Measurements from ENCODE around the gene CWF19L2.
A peak's percentile ranks its signal among the peaks of the same experiment; 100 is the strongest.
"Not testable (repeated sequence)": the region's sequence is repeated elsewhere in the genome, so short reads cannot be mapped to it uniquely, and the experiment has no call there.

CWF19L2 gene

DNA sequence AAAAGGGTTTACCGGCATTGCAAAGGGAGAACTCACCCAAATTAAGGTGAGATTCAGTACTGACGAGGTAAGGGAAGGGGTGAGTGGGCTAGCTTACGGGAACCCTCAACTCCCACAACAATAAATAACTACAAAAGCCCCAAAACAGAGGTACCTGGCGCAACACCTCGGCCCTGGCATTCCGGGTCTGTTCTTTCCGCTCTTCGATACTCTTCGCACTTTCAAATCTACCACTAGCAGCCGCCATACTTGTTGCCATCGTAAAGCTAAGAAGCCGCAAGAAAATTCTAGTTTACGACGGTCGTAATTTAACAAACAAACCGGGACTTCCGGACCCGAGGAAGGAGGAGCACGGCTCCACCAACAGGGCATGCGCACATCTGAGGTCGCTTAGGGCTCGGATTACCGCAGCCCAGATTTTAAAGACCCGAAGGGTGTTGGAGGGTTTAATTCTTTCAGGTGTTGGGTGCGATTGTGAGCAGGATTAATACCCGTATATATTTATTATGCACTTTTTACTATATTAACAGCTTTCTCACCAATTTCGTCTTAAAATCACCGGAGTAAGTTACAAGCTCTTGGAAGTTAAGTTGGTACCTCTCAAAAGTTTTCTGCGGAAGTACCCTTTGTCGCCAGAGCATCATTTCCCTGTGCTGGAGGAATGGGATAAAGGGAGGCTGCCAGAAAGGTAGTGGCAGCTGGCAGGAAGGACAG lies at the start of gene CWF19L2:
Gene CWF19L2 (minus strand): TSS at position 268 of the 714 bp plus-strand sequence. CDS start 9 bp downstream, at position 259.
- Mint-ChIP-seq H3K27me3 (no peaks in the 10 kb centered on the region), H3K36me3 (peaks cover 12% of the 10 kb centered on the region), H3K4me1 (peaks cover 30% of the 10 kb centered on the region), H3K4me3 (peak within 1 kb of the TSS; percentile 88), H3K27ac (peak within 1 kb of the TSS; percentile 89), H3K9me3 (no peaks in the 10 kb centered on the region)
- ATAC-seq, result peak; percentile 98

DNA sequence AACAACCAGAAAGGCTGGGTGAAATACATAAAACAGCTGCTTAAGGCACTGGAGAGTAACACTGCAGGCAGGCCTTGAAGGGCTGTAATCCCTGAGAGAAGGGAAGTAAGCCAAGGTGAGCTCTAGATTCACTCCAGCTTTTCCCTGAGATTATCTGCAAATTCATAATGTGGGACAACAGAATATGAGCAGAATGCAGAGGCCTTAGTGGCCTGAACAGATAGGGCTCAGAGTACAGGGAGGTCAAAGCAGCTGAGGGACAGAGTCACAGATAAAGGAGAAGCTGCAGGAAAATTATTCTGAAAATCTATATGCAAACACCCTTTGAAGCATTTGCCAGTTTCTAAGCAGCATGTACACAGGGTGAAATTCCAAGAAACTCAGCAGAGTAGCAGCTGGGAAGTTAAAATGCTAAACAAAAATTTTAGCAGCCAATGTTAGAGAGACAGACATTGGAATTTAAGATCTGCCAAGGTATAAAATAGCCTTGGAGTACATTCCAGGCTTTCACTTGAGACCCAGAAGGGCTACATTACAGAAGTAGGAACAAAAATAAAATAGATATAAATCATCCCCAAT lies 48.1 kb upstream of the CWF19L2 start:
- ATAC-seq, result no peak
- no peak overlapping the region for H3K27ac Mint-ChIP-seq
- no peaks in the 10 kb centered on the region for H3K27me3 Mint-ChIP-seq
- H3K4me1 Mint-ChIP-seq, result no peaks in the 10 kb centered on the region
- H3K9me3 Mint-ChIP-seq, result peaks cover 13% of the 10 kb centered on the region
- no peak overlapping the region for H3K4me3 Mint-ChIP-seq
- H3K36me3 Mint-ChIP-seq, result peaks cover 77% of the 10 kb centered on the region

- H3K9me3 Mint-ChIP-seq, result peaks cover 13% of the 10 kb centered on the region
- H3K4me1 Mint-ChIP-seq, result no peaks in the 10 kb centered on the region
- H3K36me3 Mint-ChIP-seq, result peaks cover 70% of the 10 kb centered on the region
- H3K27ac Mint-ChIP-seq, result no peak overlapping the region
- no peak overlapping the region for H3K4me3 Mint-ChIP-seq
- no peaks in the 10 kb centered on the region for H3K27me3 Mint-ChIP-seq
- ATAC-seq, result no peak
These were observed 47.4 kb upstream of the CWF19L2 start for GRCh38 chr11:107504981-107505380.

DNA sequence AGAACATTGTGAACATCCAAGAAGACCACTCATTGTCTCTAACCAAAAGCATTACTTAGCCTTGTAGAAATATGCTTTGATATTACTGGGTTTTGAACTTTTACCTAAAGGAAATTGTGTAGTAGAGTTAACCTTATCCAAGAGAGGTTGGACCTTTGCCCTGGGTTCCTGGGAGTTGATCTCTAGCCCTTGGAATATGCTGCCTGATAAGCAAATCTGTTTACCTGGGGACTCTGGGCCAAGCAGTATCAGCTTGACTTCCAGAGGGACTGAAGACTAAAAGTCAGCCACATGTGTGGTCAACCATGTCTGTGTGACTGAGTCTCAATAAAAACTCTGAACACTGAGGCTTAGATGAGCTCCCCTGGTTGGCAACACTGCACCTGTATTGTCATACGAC lies 44.1 kb upstream of the CWF19L2 start:
- peaks cover 62% of the 10 kb centered on the region for H3K36me3 Mint-ChIP-seq
- H3K27me3 Mint-ChIP-seq, result no peaks in the 10 kb centered on the region
- no peak overlapping the region for H3K4me3 Mint-ChIP-seq
- H3K27ac Mint-ChIP-seq, result no peak overlapping the region
- no peaks in the 10 kb centered on the region for H3K4me1 Mint-ChIP-seq
- no peak for ATAC-seq
- peaks cover 17% of the 10 kb centered on the region for H3K9me3 Mint-ChIP-seq

DNA sequence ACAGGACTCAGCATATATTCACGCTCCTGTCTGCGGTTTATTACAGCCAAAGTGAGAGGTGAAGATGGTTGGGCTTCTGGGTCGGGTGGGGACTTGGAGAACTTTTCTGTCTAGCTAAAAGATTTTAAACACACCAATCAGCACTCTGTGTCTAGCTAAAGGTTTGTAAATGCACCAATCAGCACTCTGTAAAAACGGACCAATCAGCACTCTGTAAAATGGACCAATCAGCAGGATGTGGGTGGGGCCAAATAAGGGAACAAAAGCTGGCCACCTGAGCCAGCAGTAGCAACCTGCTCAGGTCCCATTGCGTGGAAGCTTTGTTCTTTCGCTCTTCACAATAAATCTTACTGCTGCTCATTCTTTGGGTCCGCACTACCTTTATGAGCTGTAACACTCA lies 39.7 kb upstream of the CWF19L2 start:
- H3K9me3 Mint-ChIP-seq, result peaks cover 12% of the 10 kb centered on the region
- not testable (repeated sequence) for ATAC-seq, H3K27me3 Mint-ChIP-seq, H3K4me1 Mint-ChIP-seq, H3K27ac Mint-ChIP-seq, H3K4me3 Mint-ChIP-seq
- peaks cover 19% of the 10 kb centered on the region for H3K36me3 Mint-ChIP-seq

DNA sequence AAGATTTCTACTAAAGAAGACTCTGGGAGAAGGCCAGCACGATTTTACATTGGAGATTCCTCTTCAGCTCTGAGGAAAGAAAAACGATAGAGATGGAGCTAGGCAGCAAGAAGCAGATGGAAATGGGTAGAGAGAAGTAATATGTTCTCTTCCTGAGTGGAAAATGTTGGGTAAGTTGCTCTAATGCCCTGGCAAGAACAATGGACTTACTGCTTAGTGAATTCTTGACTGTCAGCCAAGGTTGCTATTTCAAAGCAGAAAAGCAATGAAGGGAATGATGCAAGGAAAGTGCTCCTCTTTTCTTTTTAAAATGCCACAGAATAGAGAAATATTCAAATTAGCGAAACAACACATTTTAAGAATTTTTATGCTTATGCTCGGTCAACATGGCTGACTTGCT lies 38.4 kb upstream of the CWF19L2 start:
- Mint-ChIP-seq H3K27ac (no peak overlapping the region), H3K36me3 (peaks cover 5% of the 10 kb centered on the region), H3K4me1 (no peaks in the 10 kb centered on the region), H3K4me3 (no peak overlapping the region), H3K9me3 (peaks cover 4% of the 10 kb centered on the region), H3K27me3 (no peaks in the 10 kb centered on the region)
- ATAC-seq, result no peak

DNA sequence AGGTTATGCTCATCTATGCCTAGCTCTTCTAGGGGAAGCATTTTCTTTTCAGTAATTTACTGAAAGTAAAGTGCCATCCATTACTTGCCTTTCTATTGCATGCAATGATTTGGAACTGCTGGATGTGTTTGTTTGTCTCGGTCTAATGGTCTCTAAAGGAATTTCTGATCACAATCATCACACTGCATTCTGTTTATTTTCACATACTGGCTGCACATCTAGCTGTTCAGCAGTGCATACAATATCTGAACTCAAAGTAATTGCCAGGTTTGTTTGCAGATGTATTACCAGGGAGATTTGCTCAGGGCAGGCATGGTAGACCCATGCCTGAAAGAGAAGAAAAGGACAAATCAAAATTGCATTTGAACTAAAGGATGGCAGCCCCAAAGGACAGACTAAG lies 36.4 kb upstream of the CWF19L2 start:
- H3K4me3 Mint-ChIP-seq, result no peak overlapping the region

GRCh38 chr11:107493117-107493516 lies 35.5 kb upstream of the CWF19L2 start:
- no peak overlapping the region for H3K4me3 Mint-ChIP-seq
- no peaks in the 10 kb centered on the region for H3K27me3 Mint-ChIP-seq
- H3K36me3 Mint-ChIP-seq, result peaks cover 4% of the 10 kb centered on the region
- no peaks in the 10 kb centered on the region for H3K4me1 Mint-ChIP-seq
- no peak overlapping the region for H3K27ac Mint-ChIP-seq
- H3K9me3 Mint-ChIP-seq, result peaks cover 6% of the 10 kb centered on the region
- ATAC-seq, result no peak

More for the DNA sequence above, 36.4 kb upstream of the CWF19L2 start:
- Mint-ChIP-seq H3K9me3 (peaks cover 4% of the 10 kb centered on the region), H3K36me3 (peaks cover 4% of the 10 kb centered on the region), H3K27ac (no peak overlapping the region), H3K4me1 (no peaks in the 10 kb centered on the region), H3K27me3 (no peaks in the 10 kb centered on the region)
- ATAC-seq, result no peak

- no peak for ATAC-seq
- H3K4me1 Mint-ChIP-seq, result no peaks in the 10 kb centered on the region
- no peak overlapping the region for H3K27ac Mint-ChIP-seq
- H3K9me3 Mint-ChIP-seq, result peaks cover 2% of the 10 kb centered on the region
- no peaks in the 10 kb centered on the region for H3K36me3 Mint-ChIP-seq
- no peak overlapping the region for H3K4me3 Mint-ChIP-seq
- no peaks in the 10 kb centered on the region for H3K27me3 Mint-ChIP-seq
These were observed 33.2 kb upstream of the CWF19L2 start for GRCh38 chr11:107490836-107491235.

GRCh38 chr11:107482234-107482633 lies 24.6 kb upstream of the CWF19L2 start:
- Mint-ChIP-seq H3K36me3 (no peaks in the 10 kb centered on the region), H3K4me3 (no peak overlapping the region), H3K27me3 (peaks cover 18% of the 10 kb centered on the region), H3K4me1 (no peaks in the 10 kb centered on the region), H3K9me3 (no peaks in the 10 kb centered on the region), H3K27ac (no peak overlapping the region)
- ATAC-seq, result no peak

DNA sequence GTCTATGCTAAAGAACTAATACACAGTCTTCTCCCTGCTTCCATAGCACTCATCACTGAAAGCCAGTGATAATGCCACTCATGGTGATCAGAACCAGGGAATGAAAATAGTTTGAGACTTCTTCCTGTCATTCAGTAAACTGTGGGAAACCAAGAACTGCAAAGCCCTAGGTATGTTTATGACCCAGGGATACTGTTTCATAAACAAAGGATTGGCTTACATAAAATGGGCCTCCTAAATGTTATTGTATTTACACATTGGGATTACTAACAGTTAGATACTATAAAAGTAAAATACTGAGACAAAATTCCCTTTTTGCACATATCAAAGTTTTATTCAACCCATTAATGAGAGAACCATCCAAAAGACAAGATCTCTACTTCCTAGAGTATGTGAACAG lies 21.3 kb upstream of the CWF19L2 start:
- Mint-ChIP-seq H3K27ac (no peak overlapping the region), H3K4me3 (no peak overlapping the region), H3K9me3 (no peaks in the 10 kb centered on the region), H3K36me3 (no peaks in the 10 kb centered on the region), H3K27me3 (peaks cover 42% of the 10 kb centered on the region), H3K4me1 (no peaks in the 10 kb centered on the region)
- ATAC-seq, result no peak

DNA sequence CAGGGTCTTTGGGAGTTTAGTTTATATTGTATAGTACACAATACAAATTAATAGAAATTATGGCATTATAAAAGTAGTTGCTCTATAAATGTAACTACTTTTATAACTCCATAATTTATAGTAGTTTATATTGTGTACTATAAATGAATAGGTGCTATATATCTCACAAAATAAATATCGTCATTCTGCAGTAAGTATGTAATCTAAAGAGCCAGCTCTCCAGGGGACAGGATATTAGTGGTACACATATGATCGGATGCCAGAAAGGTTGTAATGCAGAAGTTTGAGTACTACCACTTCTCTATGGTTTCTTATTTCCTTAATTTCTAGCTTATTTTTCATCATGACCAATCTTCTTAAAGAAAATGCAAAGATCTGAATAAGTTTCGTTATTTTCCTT lies 20.2 kb upstream of the CWF19L2 start:
- H3K27me3 Mint-ChIP-seq, result peaks cover 47% of the 10 kb centered on the region
- H3K27ac Mint-ChIP-seq, result no peak overlapping the region
- no peaks in the 10 kb centered on the region for H3K4me1 Mint-ChIP-seq

GRCh38 chr11:107473792-107474191 lies 16.2 kb upstream of the CWF19L2 start:
- ATAC-seq, result no peak
- Mint-ChIP-seq H3K27ac (no peak overlapping the region), H3K9me3 (no peaks in the 10 kb centered on the region), H3K27me3 (peaks cover 63% of the 10 kb centered on the region), H3K36me3 (no peaks in the 10 kb centered on the region), H3K4me1 (no peaks in the 10 kb centered on the region), H3K4me3 (no peak overlapping the region)

More for the DNA sequence above, 20.2 kb upstream of the CWF19L2 start:
- Mint-ChIP-seq H3K9me3 (no peaks in the 10 kb centered on the region), H3K4me3 (no peak overlapping the region), H3K36me3 (no peaks in the 10 kb centered on the region)
- no peak for ATAC-seq

GRCh38 chr11:107472966-107473365 lies 15.3 kb upstream of the CWF19L2 start:
- Mint-ChIP-seq H3K27ac (no peak overlapping the region), H3K4me3 (no peak overlapping the region), H3K36me3 (no peaks in the 10 kb centered on the region), H3K4me1 (no peaks in the 10 kb centered on the region), H3K27me3 (peaks cover 70% of the 10 kb centered on the region), H3K9me3 (no peaks in the 10 kb centered on the region)
- ATAC-seq, result no peak

DNA sequence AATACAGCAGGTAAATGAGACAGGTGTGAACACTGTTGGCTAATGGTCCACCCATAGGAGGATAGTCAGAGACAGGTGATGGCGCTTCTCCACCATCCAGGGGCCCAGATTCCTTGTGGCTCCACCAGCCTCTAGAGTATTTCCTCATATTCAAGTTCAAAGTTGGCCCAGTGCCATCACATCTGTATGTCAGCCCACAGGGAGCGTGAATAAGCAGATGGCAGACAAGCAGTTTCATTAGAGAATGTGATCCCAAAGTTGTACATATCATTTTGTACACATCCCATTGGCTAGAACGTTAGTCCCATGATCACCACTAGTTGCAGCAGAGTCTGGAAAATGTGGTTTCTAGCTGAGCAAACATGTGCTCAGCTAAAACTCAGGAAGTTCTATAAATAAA lies 11.0 kb upstream of the CWF19L2 start:
- H3K9me3 Mint-ChIP-seq, result peaks cover 7% of the 10 kb centered on the region
- H3K4me3 Mint-ChIP-seq, result no peak overlapping the region
- no peak overlapping the region for H3K27ac Mint-ChIP-seq
- H3K36me3 Mint-ChIP-seq, result peaks cover 4% of the 10 kb centered on the region
- ATAC-seq, result no peak
- no peaks in the 10 kb centered on the region for H3K4me1 Mint-ChIP-seq
- H3K27me3 Mint-ChIP-seq, result peaks cover 55% of the 10 kb centered on the region

DNA sequence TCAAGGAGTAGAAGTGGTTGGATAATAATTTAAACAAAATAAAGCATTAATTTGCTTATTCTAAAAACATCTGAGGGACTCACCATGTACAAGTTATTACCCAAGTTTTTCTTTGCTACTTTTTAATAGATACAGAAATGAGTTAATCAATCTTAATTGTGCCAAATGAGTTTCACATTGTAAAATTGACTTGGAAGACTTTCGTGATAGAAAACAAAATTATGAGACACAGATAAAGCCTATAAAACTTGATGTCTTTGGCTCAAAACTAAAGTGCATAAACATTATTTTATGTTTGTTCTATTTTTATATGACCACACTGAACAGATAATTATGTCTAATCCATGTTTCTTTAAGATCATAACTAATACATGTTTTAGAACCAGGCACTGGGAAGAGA lies 10.1 kb upstream of the CWF19L2 start:
- H3K27me3 Mint-ChIP-seq, result peaks cover 49% of the 10 kb centered on the region
- no peaks in the 10 kb centered on the region for H3K4me1 Mint-ChIP-seq
- no peak overlapping the region for H3K27ac Mint-ChIP-seq
- no peak overlapping the region for H3K4me3 Mint-ChIP-seq
- peaks cover 6% of the 10 kb centered on the region for H3K36me3 Mint-ChIP-seq
- ATAC-seq, result no peak
- H3K9me3 Mint-ChIP-seq, result peaks cover 11% of the 10 kb centered on the region
